ENCODE results near the gene SORCS2.
A peak's percentile ranks its signal among the peaks of the same experiment; 100 is the strongest.

Gene SORCS2

GRCh38 chr4:7342223-7343080 lies 150.1 kb downstream of the SORCS2 start:
- DNase-seq, result no peak

- DNase-seq, result no peak
These were observed 150.8 kb downstream of the SORCS2 start for GRCh38 chr4:7343081-7343655.

GRCh38 chr4:7343950-7344349 lies 151.6 kb downstream of the SORCS2 start:
- DNase-seq, result no peak

- no peak for DNase-seq
These were observed 152.4 kb downstream of the SORCS2 start for GRCh38 chr4:7344636-7345155.

GRCh38 chr4:7347981-7348380 lies 155.6 kb downstream of the SORCS2 start:
- no peak for DNase-seq

GRCh38 chr4:7348946-7349900 lies 156.9 kb downstream of the SORCS2 start:
- DNase-seq, result no peak

GRCh38 chr4:7350396-7350795 lies 158.1 kb downstream of the SORCS2 start:
- DNase-seq, result no peak

- DNase-seq, result no peak
These were observed 158.7 kb downstream of the SORCS2 start for GRCh38 chr4:7351014-7351413.

GRCh38 chr4:7352486-7352885 lies 160.1 kb downstream of the SORCS2 start:
- DNase-seq, result no peak

GRCh38 chr4:7353046-7353790 lies 160.9 kb downstream of the SORCS2 start:
- DNase-seq, result no peak

GRCh38 chr4:7353846-7354610 lies 161.7 kb downstream of the SORCS2 start:
- no peak for DNase-seq

GRCh38 chr4:7354927-7355326 lies 162.6 kb downstream of the SORCS2 start:
- no peak for DNase-seq

- no peak for DNase-seq
These were observed 163.5 kb downstream of the SORCS2 start for GRCh38 chr4:7355795-7356194.

- no peak for DNase-seq
These were observed 164.5 kb downstream of the SORCS2 start for GRCh38 chr4:7356667-7357310.

GRCh38 chr4:7357323-7357722 lies 165.0 kb downstream of the SORCS2 start:
- DNase-seq, result no peak

- no peak for DNase-seq
These were observed 165.9 kb downstream of the SORCS2 start for GRCh38 chr4:7358100-7358735.

GRCh38 chr4:7359400-7360062 lies 167.2 kb downstream of the SORCS2 start:
- peak; percentile 66 for DNase-seq

- DNase-seq, result no peak
These were observed 168.5 kb downstream of the SORCS2 start for GRCh38 chr4:7360806-7361205.

GRCh38 chr4:7361280-7361895 lies 169.1 kb downstream of the SORCS2 start:
- DNase-seq, result no peak

GRCh38 chr4:7362341-7362740 lies 170.0 kb downstream of the SORCS2 start:
- DNase-seq, result no peak
